DMS153 (cell line): ENCODE measurements around the gene TBC1D2.
"Not testable (repeated sequence)": the region's sequence is repeated elsewhere in the genome, so short reads cannot be mapped to it uniquely, and the experiment has no call there.

Source experiments
- DNase-seq: peaks from one replicate; lab custom pipeline; 2025; lab: John Stamatoyannopoulos, UW

The TBC1D2 gene

DNA sequence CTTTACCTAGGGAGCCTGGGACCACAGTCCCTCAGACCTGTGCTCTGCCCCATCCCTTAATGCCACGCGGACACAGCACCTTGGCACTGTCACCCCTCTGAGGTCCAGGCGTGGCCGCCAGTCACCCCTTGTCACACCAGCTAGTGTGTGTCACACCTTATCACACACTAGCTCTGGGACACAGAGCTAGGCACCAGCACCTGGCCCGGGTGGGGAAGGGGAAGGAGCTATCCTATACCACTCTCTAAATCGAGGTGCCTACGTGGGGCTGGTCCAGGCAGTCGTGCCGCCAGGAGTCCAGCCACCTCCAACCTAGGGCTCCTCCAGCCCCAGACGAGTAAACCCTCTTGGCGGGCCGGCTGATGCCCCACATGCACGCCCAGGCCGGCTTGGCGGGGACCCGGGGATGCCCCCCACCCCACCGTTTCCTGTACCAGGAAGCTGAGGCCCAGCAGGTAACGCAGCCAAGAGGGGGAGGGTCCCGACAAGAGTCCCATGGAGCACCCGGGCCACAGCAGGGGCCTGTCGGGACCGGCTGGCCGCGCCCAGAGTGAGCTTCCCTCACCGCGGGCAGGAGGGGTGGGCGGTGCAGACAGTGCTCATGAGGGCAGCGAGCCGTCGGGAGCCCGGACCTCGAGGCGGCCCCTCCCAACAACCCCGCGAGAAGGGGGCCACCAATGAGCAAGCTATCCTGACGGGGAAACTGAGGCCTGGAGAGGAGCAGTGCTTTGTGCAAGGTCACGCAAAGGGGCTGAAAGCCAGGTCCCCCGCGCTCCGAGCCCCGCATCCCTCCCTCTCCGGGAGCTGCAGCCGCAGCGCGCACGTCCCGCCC is 63.6 kb downstream of the TBC1D2 start:
- DNase-seq: peak; percentile 13

DNA sequence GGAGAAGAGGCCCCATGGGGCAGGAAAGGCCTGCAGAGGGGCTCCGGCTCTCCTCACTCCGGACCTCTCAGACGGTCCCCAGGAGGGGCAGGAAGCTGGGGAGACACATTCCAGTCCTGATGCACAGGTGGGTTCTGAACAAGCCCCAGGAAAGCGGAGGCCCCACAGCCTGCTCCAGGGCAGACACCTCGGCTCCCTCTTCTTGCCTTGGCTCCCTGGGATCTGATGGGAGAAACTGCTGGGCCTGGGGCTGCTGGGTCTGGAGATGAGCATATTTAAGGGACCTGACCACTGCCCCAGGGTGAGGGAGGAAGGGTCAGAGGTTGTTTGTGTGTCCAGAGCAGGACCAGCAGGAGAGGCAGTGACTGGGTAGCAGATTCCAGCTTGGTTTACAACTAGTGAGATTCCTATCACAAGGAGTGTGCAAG is 64.3 kb downstream of the TBC1D2 start:
- DNase-seq: no peak

DNA sequence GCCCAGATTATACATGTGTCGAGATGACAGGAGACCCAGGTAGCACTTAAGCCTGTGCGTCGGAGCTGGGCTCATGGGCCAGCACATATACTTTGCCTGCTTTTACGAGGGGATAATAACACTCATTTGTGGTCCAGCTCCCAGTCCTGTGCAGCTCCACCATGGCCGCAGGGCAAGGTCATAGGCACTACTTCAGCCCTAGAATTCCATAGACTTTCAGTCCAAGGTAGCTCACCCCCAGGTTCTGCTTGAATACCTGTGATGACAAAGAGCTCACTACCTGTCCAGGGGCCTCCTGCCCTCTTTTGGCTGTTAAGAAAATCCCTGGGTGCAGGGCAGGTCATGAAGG is 64.7 kb downstream of the TBC1D2 start:
- no peak for DNase-seq

DNA sequence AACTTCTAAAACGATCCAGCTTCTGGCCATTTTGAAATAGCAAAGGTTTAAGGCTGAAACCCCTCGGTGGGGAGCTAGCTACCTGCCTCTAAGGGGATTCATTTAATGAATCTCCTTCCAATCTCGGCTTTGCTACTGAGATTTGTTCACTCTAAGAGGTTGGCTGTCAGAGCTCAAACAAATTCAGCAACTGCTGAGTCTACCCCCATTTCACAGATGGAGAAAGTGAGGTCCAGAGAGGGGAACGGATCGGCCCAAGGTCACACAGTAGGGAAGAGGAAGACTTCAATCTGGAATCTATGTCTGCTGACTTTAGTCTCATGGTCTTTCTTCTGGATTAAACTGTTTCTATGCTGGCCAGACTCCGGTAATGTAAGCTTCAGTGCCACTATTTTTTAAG is 66.0 kb downstream of the TBC1D2 start:
- DNase-seq: no peak

DNA sequence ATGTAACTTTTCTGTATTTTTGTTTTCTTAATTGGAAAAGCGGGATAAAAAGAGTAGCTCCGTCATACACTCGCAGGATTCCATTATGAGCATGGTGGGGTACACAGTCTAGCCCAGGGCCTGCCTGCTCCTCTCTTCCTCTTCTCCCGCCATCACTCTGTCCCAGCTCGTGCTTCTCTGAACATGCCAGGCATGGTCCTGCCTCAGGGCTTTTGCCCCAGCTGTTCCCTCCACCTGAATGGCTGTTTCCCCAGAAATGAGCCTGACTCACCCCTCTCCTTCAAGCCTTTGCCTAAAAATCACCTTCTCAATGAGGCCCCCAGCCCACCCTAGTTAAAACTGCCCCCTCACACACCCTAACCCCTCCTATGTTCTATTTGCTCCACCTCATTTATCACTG is 67.5 kb downstream of the TBC1D2 start:
- no peak for DNase-seq

DNA sequence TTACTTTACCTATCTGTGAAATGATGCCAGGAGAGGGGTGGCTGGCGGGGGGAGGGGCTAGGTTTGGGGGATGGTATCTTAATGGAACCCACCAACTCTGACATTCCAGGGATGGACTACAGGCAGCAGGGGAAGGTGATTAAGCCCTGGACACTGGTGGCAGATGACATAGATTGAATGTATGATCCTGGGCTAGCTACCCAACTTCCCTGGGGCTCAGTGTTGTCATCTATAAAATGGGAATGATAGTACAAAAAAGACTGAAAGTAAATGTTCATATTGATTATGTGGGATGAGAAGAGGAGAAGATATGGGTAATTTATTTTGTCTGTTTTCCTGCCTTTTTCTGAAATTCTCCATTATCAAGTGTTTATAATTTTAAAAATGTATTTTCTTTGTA is 69.2 kb downstream of the TBC1D2 start:
- DNase-seq: no peak

DNA sequence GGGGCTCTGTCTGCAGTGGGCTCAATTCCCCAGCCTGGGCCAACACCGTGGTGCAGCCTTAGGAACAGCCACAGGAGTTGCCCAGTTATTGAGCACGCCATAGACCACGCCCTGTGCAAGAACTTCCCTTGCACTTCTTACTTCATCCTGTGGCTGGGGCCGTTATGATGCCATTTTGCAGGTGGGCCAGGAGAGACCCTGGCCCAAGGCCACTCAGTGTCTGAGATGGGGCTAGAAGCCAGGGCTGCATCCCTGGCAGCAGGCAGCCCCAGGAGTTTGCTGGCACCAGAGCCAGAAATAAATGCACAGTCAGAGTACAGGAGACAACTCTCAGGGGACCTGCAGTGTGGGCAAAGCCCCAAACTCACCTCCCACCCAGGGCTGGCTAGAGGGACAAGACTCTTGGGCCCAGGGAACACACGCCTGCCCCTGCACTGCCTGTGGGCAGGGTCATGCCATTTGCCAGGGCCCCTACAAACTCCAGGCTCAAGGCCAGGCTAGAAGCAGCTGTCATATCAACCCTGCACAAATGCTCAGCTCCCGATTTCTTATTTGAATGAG is 69.8 kb downstream of the TBC1D2 start:
- no peak for DNase-seq

DNA sequence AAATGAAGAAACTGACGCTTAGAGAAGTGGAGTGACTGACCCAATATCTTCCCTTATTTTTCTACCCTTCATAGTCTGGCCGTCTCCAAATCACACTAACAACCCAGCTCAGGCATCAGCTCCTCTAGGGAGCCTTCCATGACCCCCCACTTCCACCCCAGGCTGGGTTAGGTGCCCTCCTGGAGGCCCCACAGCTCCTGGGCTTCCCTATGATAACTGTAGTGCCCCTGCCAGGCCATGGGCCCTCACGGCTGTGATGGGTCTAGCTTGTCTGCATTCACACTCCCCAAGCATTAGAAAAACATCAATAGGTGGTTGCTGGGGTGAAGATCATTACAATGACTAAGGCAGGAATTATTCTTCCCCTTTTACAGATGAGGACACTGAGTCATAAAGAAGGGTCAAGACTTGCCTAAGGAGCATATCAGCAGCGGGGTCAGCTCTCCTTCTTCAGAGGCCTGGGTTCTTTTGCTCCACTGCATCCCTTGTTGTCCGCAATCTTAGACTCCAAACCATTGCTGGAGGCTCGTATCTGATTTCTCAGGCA is 70.4 kb downstream of the TBC1D2 start:
- DNase-seq: no peak

DNA sequence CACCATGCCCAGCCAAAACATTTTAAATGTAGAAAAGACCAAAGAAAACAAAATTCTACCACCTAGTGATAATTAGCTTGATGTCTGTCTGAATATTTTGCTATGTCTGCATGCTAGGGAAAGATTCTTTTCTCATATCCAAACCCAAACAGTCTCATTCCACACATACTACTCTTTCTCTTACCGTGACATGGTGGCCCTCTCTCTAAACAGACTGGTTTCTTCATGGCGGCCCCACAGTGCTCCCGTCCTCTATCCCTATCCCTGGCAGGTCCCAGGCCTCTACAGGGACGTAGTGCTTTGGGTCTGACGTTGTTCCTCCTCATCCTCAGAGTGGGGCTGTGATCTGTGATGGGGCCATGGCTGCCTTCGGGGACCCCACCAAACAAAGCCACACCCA is 71.1 kb downstream of the TBC1D2 start:
- no peak for DNase-seq

DNA sequence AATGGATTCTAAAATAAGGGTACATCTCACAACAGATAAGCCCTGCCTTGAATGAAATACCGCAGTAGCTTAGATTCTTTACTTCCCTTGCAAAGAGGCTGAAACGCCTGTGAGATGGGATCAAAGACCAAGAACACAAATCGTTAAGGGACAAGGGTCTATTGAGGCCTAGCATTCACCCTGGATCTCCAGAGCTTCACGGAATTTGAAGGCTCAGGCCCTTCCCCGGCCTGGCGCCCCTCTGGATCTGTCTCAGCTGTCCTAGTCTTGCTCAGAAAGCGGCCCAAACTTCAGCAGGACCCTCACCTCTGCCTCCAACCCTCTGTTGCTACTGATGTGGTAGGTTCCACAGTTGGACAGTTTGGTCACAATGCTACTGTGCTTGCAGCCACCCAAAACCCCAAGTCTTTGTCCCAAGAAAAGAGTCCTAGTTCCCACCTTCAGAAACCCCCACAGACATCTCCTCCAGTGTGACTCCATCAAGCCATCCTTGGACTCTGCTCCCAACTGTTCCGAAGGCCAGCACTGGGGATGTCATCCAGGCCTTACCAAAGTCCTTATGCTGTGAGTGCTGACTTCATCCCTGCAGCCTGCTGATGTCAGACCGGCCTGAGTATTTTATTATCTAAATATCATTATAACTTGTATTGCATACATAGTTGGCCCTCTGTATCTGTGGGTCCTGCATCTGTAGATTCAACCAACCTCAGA is 72.4 kb downstream of the TBC1D2 start:
- no peak for DNase-seq

DNA sequence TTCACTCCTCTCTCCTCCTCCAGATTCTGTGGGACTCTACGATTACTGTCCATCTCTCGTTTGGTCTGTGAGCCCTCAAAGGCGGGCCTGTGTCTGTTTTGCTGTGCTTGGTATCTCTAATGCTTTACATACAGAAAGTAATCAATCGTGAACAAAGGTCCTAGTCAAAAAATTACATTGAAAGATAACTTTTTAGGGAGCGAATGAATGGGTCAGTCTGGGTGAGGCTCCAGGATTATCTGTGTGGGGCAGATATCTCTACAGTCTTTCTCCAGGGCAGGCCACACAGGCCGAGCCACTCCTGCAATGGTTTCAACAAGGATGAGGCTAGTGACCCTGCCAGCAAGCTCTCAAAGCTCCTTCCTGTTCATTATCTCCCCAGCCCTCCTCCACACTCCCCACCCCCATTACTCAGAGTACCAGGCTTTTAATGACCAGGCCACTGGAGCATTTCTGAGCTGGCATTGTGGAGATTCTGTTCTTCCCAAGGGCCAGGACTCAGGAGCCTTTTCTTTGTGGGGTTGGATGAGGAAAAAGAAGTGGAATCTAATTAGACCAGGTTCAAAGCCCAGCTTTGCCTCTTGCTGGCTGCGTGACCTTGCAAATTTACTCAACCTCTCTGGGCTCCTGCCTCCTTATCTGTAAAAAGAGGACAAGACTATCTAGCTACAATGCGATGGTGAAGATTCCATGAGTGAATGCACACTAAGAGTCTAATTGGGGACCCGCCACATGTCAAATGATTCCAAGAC is 73.2 kb downstream of the TBC1D2 start:
- DNase-seq: no peak

DNA sequence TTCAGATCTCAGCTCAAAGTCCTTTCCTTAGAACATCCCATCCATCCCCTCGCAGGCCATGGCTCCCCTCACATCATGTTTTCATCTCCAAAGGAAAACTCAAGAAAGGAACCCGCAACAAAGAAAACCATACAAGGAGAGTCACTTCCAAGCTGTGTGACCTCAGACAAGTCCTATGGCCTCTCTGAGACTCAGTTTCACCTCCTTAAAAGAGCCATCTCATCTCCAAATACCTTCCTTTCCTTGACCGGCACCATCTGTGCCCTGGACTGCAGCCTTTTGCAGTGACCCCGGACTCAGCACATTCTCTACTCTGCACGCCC is 73.7 kb downstream of the TBC1D2 start:
- DNase-seq: no peak

DNA sequence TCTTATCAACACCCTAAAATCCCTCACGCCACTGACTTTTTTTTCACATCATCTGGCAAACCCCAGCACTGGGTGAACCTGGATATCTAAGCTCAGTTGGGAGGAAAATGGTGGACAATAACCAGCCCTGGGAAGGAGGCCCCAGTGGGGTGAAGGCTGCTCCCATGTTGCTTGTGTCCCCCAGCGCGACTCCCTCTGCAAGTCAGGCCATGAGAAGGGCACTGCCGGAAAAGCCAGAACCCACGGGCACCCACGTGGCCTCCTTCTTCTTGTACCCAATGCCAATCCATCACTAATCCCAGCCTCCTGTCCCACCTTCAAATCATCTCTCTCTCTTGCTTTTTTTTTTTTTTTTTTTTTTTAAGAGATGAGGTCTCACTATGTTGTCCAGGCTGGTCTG is 74.5 kb downstream of the TBC1D2 start:
- DNase-seq: no peak

DNA sequence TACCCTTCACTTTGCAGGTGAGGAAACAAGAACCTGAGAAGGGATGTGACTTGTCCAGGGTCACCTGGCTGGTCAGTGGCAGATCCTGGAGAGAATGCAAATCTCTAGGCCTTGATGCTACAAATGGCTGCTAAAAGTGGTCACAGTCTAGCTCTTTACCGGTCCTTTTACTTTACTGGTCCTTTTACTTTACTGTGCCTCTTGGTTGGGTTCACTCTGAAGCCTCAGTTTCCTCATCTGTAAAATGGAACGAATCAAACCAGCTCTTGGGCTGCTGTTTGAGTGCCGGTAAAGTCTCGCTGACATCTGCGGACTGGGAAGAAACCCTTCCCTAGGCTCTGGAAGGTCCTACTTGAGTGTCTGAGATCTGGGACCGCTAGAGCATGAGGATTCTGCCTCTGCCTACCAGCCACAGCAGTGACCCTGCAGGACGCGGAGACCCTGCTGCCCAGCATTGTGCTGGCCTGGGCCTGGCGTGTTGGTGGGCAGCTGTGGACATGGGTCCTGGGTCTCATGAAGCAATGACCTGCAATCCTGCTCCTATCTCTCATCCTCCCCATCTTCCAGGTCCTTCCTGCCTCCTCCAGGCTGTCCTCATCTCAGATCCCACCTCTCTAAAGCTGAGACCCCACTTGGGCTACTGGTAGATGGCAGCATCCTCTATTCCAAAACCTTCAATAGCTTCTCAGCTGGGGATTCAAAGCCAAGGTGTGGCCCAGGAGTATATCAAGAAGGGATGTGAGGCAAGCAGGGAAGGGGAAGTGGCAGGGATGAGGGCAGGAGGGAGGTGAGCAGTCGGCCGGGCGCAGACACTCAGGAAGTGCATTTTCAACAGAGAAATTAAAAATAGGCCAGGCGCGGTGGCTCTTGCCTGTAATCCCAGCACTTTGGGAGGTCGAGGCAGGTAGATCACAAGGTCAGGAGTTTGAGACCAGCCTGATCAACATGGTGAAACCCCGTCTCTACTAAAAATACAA is 76.3 kb downstream of the TBC1D2 start:
- DNase-seq: no peak

DNA sequence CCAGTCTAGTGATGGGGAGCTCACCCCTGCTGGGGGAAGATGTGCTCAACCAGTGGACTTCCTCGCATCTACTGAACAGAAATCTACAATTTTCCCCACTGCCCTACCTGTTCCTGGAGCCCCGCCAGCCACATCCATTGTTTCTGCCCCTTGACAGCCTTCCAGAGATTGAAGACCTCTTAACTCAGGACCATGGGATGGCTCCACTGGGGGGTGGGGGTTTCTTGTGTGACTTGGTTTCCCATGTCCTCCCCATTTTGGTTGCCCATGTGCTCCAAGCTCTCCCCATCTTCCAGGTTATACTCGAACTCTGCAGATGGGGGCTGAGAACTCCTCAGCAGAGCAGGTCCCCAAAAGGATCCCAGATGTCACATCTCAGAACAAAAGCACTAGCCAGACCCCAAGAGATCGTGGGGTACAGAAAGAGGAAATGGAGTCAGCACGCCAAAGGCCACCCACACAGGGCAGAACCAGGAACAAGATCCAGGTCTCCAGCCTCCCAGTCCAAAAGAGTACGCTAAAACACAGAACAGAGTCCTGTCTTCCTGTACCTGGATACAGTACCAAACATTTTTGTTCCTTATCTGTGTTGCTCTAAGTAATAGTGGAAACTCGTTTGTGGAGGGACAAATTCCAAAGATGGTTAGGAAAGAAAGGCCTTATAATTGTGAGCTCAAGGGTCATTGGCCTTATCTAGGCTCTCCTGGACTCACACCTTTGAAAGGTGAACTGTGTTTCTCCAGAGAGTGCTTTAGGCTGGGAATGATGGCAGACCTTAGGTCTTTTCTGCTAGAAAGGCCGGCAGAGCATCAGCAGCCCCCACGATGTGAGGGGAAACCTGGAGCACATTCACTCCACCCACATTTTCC is 78.8 kb downstream of the TBC1D2 start:
- DNase-seq: no peak

DNA sequence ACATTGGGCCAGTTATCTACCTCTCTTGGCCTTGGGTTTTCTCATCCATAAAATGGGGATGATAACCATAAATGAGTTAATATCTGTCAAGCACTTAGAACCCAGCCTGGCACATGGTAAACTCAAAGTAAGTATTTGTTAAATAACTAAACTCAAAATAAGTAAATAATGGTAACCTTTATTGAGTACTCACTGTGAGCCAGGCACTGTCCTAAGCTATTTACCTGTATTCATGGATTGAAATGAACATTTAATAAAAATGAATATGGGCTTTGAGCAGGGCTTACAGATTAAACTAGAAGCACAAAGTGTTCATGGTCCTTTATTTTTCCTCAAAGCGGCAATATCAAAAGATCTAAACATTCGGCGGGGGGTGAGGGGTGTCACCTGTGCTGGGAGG is 79.7 kb downstream of the TBC1D2 start:
- no peak for DNase-seq

DNA sequence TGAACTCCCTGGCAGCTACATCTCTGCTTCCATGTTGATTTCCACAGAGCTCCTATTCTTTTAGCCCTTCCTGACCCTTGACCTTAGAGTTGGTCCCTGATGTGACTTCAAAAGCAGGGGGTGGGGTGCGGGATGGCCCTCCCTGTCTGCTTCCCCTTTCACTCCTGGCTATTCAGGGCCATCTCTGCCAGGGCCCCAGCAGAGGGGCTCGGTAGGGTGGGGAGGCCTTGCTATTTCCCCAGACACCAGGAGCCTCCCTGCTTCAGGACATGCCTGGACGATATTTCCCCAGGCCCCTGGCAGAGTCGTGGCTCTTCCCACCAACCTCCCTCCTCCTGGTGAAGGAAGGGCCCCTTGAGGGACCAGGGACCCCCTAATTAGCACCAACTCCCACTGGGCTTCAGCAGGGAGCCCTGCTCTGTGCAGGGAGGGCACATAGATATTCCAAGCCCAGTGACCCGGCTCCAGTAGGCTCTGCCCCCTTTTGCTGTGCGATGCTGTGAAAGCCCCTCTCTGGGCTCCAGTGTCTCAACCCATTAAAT is 80.3 kb downstream of the TBC1D2 start:
- DNase-seq: no peak

DNA sequence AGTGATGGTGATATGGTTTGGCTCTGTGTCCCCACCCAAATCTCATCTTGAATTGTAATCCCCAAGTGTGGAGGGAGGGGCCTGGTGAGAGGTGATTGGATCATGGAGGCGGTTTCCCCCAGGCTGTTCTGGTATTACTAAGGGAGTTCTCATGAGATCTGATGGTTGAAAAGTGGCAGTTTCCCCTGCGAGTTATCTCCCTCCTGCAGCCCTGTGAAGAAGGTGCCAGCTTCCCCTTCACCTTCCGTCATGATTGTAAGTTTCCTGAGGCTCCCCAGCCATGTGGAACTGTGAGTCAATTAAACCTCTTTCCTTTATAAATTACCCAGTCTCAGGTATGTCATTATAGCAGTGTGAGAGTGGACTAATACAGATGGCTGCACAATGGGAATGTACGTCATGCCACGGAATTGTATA is 80.9 kb downstream of the TBC1D2 start:
- DNase-seq: not testable (repeated sequence)

DNA sequence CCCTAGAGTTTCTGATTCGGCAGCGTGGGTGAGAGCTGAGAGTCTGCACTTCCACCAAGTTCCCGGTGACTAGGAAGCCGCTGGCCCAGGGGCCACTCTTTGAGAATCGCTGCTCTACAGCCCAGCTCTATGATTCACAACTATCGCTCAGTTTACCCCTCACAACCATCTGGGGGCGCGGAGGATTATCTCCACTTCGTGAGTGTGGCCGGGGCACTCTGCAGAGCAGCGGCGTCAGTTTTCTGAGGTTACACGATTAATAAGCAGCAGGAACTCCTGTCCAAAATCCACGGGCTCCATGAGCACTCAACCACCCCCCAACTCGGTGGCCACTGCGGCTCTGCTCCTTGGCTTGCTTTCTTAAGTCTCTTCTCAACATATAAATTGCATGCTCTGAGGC is 82.3 kb downstream of the TBC1D2 start:
- DNase-seq: no peak

DNA sequence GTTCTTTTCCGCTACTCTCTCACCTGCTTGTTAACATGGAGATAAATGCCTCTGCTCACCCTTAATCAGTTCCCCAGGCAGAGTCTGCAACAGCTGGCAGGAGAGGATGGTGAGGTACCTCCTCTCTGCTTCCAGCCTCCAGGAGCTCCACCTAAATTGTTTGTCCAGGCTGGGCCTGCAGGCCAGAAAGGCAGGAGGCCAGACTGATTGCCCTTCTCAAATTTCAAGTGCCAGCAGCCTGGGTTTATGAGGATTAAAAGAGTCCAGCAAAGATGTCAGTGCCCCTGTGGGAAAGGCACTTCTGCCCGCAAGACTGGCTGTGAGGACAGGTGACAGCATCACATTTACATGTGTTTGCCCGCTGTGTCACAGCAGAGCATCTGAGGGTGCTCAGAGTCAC is 82.8 kb downstream of the TBC1D2 start:
- DNase-seq: peak; percentile 94
